A673 (cell line): Measurements from ENCODE around the gene RIMS1. TPM values are rescaled to one million over a fixed set of nuclear protein-coding genes. Genes with fewer than 3 reads are reported as not detected.

Experiments
- BruUV-seq: library from RNA; stranded (reverse); fragments of 400-500 nt; replicated peaks from 2 replicates; lab custom pipeline; 2021; lab: Mats Ljungman, UMichigan
- CTCF ChIA-PET: fragments of 300-600 bp; sonication (Branson Sonifier 250); formaldehyde crosslinking; loops from one replicate; lab custom pipeline; 2022; ENCODE audit warnings: antibody characterized with exemption; lab: Charles Lee
- POLR2A ChIA-PET: fragments of 300-600 bp; sonication (Branson Sonifier 250); formaldehyde crosslinking; loops from one replicate; lab custom pipeline; 2022; ENCODE audit warnings: antibody characterized with exemption; ENCODE audit not compliant: low non-redundant PET; lab: Charles Lee
- DNase-seq: peaks from one replicate; pipeline ENCODE4 v3.0.0-alpha.2; 2015; ENCODE audit warnings: low spot score
- H3K27ac ChIP-seq: fragments of 200-600 bp; sonication (generic); 2 replicates; pipeline ENCODE4 v1.5.1; 2016; ENCODE audit warnings: mixed run types, low read depth, mild to moderate bottlenecking, mixed read lengths, antibody characterized with exemption, low read length; ENCODE audit not compliant: poor library complexity, severe bottlenecking
- H3K27me3 ChIP-seq: fragments of 200-600 bp; sonication (generic); replicated peaks from 2 replicates; pipeline ENCODE4 v1.6.1; 2017; ENCODE audit warnings: mixed run types, low read depth, mild to moderate bottlenecking, mixed read lengths, antibody characterized with exemption, low read length; ENCODE audit not compliant: insufficient read depth, poor library complexity
- H3K36me3 ChIP-seq: fragments of 200-600 bp; sonication (generic); 2 replicates; pipeline ENCODE4 v1.6.1; 2016; ENCODE audit warnings: mixed run types, mild to moderate bottlenecking, mixed read lengths, antibody characterized with exemption, low read length; ENCODE audit not compliant: insufficient read depth, poor library complexity, severe bottlenecking
- H3K4me1 ChIP-seq: fragments of 200-600 bp; sonication (generic); 2 replicates; pipeline ENCODE4 v1.6.1; 2017; ENCODE audit warnings: mixed run types, mild to moderate bottlenecking, mixed read lengths, antibody characterized with exemption, low read length; ENCODE audit not compliant: insufficient read depth, poor library complexity, severe bottlenecking
- H3K4me3 ChIP-seq: fragments of 200-600 bp; sonication (generic); 2 replicates; pipeline ENCODE4 v1.5.1; 2016; ENCODE audit warnings: low read depth, mixed run types, mild to moderate bottlenecking, mixed read lengths, low read length; ENCODE audit not compliant: poor library complexity, severe bottlenecking
- H3K9me3 ChIP-seq: fragments of 200-600 bp; sonication (generic); 2 replicates; pipeline ENCODE4 v1.6.1; 2016; ENCODE audit warnings: mixed run types, low read depth, mild to moderate bottlenecking, mixed read lengths, antibody characterized with exemption, low read length; ENCODE audit not compliant: poor library complexity, severe bottlenecking
- CTCF ChIP-seq: fragments of 300-800, 200-600 bp; sonication (generic); conservative IDR thresholded peaks from 2 replicates; pipeline ENCODE4 v1.5.1; 2017; ENCODE audit warnings: low read depth, mild to moderate bottlenecking, antibody characterized with exemption, low read length, moderate library complexity, mixed read lengths
- EZH2 ChIP-seq: fragments of 200-600 bp; sonication (generic); IDR thresholded peaks from 2 replicates; pipeline ENCODE4 v1.6.1; 2017; ENCODE audit warnings: borderline replicate concordance, low read depth, mild to moderate bottlenecking, mixed read lengths, antibody characterized with exemption, low read length; ENCODE audit not compliant: poor library complexity, severe bottlenecking
- intact Hi-C: fragments of 100-400 bp; cut with micrococcal nuclease; formaldehyde crosslinking; loops from one replicate; pipeline ENCODE4 v1.10.0; 2022; ENCODE audit not compliant: unreplicated experiment
- total RNA-seq: library from RNA; stranded (reverse); gene quantifications from 2 replicates; pipeline ENCODE4 v1.2.3, GENCODE V29; 2021

The RIMS1 gene
- total RNA-seq, 1 experiment from 2014 or later = 1.3 TPM

GRCh38 chr6:72422171-72422570, 535.8 kb downstream of the RIMS1 start:
- CTCF ChIA-PET = no interaction called here
- TF ChIP-seq EZH2 (no peak), CTCF (no peak)
- POLR2A ChIA-PET = no interaction called here

GRCh38 chr6:72424476-72424875, 538.1 kb downstream of the RIMS1 start:
- no peak for DNase-seq
- CTCF ChIA-PET = no interaction called here
- POLR2A ChIA-PET = no interaction called here
- Histone ChIP-seq H3K27ac (peak overlapping the region; percentile 17), H3K36me3 (no peaks in the 10 kb centered on the region), H3K4me1 (peaks cover 51% of the 10 kb centered on the region), H3K4me3 (no peak overlapping the region), H3K9me3 (no peaks in the 10 kb centered on the region), H3K27me3 (no peaks in the 10 kb centered on the region)
- BruUV-seq = no TSS peak
- TF ChIP-seq EZH2 (no peak), CTCF (no peak)
- intact Hi-C loops = loop anchor here (5.0 kb wide), 1 partner anchor 623 kb away; no protein-coding TSS in a partner anchor

More at GRCh38 chr6:72422171-72422570, 535.8 kb downstream of the RIMS1 start:
- Histone ChIP-seq H3K27ac (peak overlapping the region; percentile 67), H3K4me3 (no peak overlapping the region), H3K27me3 (no peaks in the 10 kb centered on the region), H3K4me1 (peaks cover 68% of the 10 kb centered on the region), H3K9me3 (no peaks in the 10 kb centered on the region), H3K36me3 (no peaks in the 10 kb centered on the region)
- no TSS peak for BruUV-seq
- DNase-seq = no peak
- intact Hi-C loops = loop anchor here (5.0 kb wide), 1 partner anchor 625 kb away; no protein-coding TSS in a partner anchor

GRCh38 chr6:72425003-72425681, 538.8 kb downstream of the RIMS1 start:
- CTCF ChIA-PET = no interaction called here
- BruUV-seq = no TSS peak

More at GRCh38 chr6:72425003-72425681, 538.8 kb downstream of the RIMS1 start:
- Histone ChIP-seq H3K27ac (no peak overlapping the region), H3K9me3 (no peaks in the 10 kb centered on the region), H3K27me3 (no peaks in the 10 kb centered on the region), H3K4me1 (peaks cover 47% of the 10 kb centered on the region), H3K36me3 (no peaks in the 10 kb centered on the region), H3K4me3 (no peak overlapping the region)
- DNase-seq = peak; percentile 26
- TF ChIP-seq EZH2 = no peak
- POLR2A ChIA-PET = no interaction called here
- intact Hi-C loops = no loop called here
